Measurements from ENCODE around the gene TRAPPC3L.

DNA sequence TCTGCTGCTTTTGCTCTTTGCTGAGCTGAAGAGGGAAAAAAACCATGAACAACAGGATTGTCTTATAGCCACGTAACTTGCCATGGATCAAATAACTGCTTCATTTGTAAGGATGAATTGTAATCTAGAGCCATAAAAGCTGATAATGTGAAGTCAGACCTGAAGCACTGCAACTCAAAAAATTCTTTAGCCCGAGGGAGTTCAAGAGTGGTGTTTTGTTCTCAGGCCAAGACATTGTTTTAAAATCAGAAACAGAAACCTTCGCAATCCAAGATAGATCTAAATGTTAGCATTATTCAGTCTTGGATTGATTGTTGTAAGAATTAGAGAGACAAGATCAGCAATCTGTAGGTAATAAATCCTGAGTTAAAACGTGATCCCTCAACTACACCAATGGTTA lies at the start of gene TRAPPC3L:
- TF ChIP-seq CTCF (IDR thresholded peaks at IDR 0.05) (no peak), POLR2A (IDR thresholded peaks at IDR 0.05) (no peak)

All from body of pancreas (tissue), 4 donors.